Hematopoietic multipotent progenitor cell (in vitro differentiated cells): ENCODE results near the gene RYK. TPM values are rescaled to one million over a fixed set of nuclear protein-coding genes. Genes with fewer than 3 reads are reported as not detected.

Experiments
- DNase-seq, 3 donors: peaks; one replicate each; pipeline ENCODE4 v3.0.0-alpha.2; 2011 to 2015; ENCODE audit warnings: low read depth in 2 of 3, low spot score in 2 of 3
- total RNA-seq: library from RNA; depleted of rRNA; stranded (reverse); fragments of >200 nt; gene quantifications from one replicate; pipeline ENCODE4 v1.2.3, GENCODE V29; 2012

RYK gene
- total RNA-seq, 1 donor = 27.2 TPM

DNA sequence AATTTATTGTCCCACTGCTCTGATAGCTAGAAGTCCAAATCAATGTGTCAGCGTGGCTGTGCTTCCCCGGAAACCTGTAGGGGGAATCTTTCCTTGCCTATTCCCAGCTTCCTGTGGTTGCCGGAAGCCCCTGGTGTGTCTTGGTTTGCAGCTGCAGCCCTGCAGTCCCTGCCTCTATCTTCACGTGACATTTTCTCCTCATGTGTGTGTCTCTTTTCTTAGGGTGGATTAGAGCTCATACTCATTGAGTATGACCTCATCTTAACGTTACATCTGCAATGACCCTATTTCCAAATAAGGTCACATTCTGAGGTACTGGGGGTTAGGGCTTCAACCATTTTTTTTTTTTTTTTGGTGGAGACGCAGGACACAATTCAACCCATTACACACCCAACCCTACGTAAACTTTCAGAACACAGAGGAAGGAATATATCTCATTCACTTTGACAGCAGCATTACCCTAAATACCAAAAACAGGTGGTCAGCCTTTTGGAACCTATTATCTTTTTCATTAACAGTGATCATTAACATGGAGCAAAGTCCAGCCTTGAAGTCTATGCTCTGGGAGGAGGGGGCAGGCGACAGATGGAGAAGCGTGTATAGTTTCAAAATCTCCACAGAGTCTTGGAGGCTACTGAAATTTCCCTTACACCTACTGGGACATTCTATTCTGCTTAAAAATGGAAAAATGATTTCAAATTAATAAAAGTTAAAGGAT, 88.6 kb downstream of the RYK start:
- DNase-seq = no peak

DNA sequence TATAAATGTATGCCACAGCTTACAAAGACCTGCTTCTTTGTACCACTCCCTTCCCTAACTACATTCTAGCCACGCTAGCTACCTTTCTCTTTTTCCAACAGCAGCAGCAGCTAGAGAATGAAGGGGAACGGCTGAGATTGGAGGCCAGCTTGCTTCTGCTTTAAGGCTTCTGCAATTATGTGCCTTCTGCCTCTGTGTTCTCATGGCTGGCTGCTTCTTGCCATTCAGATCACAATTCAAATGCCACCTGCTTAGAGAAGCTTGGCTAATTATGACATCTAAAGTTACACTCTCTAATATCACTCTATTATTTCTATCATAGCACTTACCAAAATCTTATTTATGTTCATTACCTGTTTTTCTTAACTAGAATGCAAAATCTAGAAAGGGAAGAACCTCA, 95.2 kb downstream of the RYK start:
- DNase-seq = no peak

DNA sequence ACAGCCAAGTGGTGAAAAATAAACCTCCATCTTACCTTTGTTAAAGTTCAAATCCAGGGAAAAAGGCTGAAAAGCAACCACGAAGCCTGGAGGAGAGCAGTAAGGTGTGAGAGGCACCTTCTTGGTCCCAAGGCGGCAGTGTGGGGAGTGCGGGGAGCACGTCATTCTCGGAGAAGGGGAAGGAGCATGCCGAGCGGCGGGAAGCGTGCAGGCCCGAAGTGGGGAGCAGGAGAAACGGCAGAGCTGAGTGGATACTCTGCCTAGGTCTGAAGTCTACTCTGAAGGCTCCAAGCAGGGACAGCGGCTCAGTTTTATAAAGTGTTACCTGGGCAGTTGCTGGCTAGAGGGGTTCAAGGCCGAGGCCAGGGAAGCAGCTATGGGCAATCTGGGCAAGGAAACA, 96.9 kb downstream of the RYK start:
- DNase-seq = no peak

DNA sequence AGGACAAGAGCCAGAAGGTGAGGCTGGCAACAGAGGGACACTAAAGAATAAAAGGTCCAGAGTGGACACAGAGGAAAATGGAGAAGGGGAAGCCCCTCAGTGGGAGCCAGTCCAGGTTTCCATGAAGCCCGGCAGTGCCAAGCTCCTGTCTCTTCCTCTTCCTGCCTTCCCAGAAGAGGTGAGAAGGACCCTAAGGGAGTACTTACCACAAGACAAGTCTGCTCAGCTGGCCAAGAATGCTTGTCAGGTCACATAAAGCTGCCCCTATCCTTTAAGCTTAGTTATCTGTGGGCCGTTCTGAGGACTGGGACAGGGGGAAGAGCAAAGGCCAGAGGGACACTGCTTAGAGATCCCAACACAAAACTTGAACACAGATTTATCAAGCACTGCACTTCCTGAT, 100.2 kb downstream of the RYK start:
- DNase-seq = no peak

DNA sequence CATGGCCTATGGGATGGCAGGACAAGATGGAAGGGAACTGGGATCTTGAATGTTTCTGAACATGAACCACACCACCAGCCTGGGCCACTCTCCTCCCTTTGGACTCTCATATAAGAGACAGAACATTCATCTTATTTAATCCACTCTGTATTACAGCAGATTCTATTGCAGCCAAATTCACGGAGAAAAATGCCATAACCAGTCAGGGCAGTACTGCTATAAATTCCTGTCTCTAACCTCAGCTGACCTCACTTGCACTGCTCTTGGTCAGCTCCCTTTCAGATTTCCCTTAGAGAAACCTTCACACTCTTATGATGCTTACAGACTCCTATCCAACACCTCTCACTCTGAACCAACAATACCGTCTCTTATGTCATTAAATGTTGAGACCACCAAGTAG, 101.4 kb downstream of the RYK start:
- no peak for DNase-seq

DNA sequence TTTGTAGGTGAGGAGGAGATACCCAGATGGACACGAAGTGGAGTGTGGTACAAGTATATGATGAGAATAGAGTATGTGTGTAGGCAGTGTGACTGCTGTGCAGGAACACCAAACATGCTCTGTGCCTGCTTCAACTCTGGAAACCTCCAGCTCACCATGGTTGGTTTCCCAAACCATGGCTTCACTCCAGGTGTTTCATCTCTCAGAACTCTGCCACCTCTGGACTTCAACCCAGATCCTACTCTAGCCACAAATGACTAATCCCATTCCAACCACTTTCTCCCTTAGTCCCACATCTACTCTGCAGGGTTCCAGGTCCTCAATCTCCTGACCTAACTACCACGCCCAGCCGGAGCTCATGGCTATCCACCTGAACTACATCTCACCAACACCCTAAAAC, 102.1 kb downstream of the RYK start:
- no peak for DNase-seq

DNA sequence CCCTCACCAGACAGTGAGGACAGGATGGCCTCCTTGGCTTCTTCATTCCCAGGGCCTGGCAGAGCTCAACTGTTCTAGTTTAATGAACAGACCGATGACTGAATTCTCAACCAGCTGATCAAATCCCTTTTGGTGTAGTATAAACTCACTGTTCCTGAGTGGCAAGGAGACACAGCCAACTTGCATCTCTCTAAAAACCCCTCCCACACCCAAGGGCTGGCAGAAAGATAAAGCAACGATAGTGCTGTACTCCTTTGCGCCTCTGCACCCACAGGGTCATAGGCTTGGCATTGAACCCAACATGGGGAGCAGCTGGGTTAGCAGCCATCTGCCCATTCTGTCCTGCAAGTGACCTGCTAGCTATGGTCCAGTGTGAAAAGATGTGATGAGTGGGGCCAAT, 103.2 kb downstream of the RYK start:
- no peak for DNase-seq

DNA sequence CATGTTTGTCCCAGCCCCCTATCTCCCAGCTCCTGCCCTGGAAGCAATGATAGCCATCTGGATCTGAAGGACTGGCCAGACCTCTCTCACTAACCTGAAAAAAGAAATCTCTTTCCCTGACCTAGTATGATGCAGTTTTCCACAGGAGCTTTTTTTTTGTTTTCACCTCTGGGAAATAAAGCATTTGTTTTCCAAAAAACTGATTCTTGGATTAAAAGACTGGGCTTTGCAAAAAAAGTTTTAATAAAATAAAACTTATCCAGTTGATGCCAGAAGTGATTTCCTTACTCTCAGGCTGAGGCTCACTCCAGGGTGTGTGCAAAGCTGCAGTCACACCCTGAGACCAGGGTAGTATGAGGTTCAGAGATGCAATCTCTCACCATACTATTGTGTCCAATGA, 104.0 kb downstream of the RYK start:
- no peak for DNase-seq

DNA sequence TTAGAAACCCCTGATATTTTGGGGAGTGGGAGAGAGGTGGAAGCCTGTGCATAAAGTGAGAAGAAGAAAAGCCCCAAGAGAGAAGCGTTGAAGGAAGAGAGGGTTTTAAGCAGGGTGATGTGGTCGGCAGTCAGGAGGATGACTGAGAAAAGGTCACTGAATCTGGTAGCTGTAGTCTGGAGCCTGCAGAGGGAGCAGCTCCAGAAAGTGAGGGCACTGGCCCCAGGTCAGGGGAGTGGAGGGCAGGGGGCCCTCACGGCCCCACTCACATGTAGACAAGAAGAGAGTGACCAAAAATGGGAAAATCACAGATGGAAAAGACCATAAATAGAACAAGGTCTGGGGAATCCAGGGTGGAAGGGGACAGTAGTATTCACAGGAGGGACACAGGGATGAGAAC, 105.5 kb downstream of the RYK start:
- no peak for DNase-seq

DNA sequence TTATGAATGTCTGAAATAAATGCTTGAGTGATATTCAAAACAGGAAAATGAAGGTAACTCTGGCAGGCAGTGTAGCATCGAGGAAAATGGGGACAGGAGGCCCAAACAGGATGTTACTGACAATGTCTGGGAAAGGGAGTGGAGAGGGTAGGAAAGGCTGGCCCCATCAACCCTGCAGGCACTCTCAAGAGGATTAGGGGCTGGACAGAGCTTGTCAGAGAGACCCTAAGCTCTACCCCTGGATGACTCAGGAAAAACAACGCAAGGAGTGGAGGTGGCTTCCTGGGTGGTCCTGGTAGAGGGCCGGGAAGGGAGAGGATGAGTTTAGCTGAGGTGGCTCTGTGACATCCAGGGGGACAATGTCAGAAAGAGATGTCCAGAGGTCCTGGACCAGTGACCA, 106.0 kb downstream of the RYK start:
- no peak for DNase-seq

DNA sequence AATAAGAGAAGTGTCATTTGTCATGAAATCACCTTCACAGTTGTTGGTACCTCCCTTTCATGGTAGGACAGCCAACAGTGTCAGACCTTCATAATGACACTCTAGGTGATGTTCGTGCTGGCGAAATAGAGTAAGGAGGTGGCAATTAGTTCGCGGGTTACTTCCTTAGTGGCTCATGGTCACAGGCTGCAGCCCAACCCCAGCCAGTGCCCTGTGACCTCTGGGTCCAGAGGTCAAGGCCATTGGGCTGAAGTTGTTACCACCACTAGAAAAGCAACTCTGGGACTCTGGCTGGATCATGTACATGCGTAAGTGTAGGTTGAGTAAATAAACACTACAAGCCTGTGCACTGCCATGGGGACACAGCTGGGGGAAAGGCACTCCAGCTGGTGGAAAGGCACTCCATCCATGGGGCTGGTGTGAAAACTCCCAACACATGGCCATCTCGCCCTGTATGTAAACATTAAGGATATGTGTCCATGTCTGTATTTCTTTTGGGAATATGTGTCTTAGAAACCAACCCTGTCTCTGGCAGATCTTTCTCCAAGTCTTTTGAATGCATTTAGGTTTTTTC, 106.7 kb downstream of the RYK start:
- no peak for DNase-seq

DNA sequence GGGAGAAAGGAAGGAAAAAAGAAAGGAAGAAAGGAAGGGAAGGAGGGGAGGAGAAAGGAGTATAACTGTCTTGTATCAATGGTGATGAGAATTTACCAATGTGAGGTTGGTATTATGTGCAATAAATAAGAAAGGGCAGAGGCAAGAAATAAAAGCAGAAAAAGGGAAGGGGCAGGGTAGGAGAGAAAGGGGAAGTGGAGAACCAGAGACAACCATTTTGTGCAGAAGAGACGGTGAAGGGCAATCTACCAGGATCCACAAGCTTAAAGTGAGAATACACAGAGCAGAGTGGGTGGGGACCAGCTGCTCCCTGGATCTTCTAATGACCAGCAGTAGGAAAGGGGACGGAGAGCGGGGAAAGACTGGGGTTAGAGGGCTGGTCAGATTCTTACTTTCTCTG, 114.1 kb downstream of the RYK start:
- peak in 1 of 3 donors; percentile 19 for DNase-seq

DNA sequence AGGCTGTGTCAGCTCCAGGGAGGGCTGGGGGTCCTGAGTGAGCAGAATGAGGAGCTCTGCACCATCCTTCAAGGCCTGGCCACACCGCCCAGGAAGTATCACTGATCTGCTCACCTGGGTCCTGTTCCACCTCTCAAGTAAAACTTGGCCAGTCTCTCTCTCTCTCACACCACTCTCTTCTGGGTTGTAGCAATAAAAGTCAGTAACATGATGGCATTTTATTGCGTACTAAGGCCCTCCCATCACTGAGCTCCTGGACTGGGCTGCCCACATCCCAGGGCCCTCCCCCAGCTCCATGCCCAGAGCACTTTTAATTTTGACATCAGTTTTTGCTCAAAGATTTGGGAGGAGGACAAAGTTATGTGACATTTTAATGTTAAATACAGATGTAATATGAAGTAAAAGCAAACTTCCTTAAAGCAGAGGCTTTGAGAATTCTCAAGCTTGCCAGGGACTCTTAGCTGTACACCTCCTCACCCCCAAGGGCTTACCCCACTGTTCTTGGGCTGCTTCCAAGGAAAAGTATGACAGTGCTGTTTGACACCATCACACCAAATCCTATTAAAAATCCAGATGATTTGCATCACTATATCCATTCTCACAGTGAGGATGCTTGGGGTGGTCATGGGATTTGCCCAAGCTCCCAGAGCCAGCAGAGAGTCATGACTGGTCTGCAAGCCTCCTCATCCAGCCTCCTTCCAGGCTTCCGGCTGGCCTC, 115.8 kb downstream of the RYK start:
- no peak for DNase-seq

DNA sequence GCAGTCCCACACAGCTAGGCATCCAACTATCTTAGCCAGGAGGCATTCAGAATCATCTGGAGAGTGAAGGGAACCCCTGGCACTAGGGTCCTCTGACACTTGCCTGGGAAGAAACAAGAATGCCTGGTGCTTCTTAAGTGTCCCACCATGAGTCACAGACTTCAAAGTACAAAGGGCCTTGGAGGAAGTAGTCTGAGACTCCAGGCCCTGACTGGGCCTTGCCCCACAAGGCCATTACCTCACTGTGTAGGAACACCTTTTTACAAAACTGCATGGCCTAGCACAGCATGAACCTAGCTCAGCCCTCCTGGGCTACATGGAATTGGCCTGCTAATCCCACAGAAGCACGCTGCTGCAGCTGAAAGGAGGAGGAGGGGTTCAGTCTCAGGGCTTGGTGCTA, 116.4 kb downstream of the RYK start:
- no peak for DNase-seq

DNA sequence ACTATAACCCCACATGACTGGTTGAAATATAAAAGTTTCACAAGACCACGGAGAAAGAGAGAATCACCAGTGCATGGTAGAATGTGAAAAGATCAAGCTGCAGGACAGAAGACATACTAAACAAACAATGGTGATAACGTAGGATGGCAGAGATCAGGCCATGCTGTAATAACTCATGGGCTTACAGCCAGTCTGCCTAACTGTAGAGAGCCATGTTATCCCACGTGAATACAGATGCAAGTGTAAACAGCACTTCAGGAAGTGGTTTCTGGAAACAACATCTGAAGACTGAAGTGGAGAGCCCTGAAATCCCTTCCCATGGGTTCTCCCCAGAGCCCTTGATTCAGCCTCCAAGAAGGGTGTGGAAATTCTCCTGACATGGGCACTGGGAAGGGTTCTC, 117.7 kb downstream of the RYK start:
- no peak for DNase-seq

DNA sequence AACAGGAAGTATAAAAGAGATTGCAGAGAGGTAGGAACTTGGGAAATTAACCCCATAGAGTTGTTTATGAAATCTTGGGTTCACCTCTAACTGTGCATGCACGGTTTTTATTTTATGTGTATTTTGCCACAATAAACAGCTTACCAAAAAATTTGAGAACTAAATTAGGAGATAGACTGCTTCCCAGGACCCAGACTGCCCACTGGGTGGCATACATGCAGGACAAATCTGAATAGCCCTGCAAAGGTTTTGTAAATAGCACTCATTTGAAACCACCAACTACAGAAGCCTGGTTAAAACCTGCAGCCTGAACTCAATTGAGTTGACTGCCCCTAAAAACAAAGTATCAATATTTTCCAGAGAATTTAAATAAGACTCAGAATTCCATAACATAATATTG, 124.5 kb downstream of the RYK start:
- DNase-seq = no peak

DNA sequence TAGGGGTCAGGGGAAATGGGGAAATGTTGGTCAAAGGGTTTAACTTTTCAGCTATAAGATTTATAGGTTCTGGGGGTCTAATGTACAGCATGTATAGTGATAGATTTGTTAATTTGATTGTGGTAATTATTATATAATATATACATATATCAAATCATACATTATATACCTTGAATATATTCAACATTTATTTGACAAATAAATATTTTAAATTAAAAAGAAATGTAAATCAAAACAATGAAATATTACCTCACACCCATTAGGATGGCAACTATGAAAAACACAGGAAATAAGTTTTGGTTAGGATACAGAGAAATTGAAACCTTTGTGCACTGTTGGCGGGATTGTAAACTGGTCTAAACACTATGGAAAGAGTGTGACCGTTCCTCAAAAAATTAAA, 135.9 kb downstream of the RYK start:
- no peak for DNase-seq

DNA sequence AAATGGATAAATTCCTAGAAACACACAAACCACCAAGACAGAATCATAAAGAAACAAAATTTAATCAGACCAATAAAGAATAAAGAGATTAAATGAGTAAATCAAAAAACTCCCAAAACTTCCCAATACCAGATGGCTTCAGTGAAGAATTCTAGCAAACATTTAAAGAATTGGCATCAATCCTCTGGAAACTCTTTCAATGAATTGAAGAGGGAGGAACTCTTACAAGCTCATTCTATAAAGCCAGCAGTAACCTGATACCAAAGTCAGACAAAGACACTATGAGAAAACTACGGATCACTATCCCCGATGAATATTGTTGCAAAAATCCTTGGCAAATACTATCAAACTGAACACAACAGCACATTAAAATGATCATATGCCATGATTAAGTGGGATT, 139.0 kb downstream of the RYK start:
- DNase-seq = no peak

DNA sequence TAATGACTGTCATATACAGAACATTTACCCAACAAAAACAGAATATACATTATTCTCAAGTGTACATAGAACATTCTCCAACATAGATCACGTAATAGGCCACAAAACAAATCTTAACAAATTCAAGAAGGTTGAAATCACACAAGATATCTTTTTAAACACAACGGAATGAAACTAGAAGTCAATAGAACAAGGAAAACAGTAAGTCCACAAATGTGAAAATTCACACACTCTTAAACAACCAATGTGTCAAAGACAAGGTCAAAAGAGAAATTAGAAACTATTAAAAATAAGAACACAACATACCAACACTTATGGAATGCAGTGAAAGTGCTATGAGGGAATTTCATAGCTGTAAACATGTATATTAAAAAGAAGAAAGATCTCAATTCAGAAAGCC, 139.7 kb downstream of the RYK start:
- no peak for DNase-seq
